NCI-H510A (cell line): ENCODE results near the gene PDE8B.

Source experiments
- DNase-seq: peaks from one replicate; lab custom pipeline; 2025; lab: John Stamatoyannopoulos, UW

Gene PDE8B

GRCh38 chr5:77285251-77285841 lies 74.9 kb downstream of the PDE8B start:
- DNase-seq, result no peak

DNA sequence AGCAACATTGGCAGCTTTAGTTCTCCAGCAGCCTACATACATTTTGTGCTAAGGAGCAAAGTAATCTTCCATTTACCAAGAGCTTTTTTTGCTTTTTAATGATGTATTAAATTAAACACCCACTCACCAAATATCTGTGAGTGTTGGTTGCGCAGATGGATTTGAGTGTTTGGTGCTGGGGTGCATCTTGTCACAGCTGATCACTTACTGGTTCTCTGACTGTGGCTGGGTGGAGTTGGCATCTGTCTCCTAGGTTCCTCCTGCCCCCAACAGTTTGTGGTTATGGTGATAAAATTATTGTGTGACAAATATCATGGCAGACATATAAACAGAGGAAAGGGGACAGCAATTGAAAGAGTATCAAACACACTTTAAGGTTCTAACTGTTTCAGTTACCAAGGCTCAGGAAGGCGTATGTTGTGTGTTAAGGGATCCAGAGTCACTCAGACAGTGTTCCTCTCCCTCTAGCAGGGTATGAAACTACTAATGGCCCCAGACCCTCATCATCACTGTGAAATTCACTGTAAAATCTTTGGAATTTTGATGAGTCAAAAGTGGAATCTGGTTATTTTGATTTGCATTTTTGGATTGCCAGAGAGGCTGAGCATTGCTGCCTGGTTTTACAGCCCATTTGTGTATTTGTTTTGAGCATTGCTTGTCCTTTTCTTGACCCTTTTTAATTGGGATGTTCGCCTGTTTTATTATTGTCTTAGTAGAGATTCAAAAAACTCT lies 81.7 kb downstream of the PDE8B start:
- no peak for DNase-seq

GRCh38 chr5:77294185-77294584 lies 83.7 kb downstream of the PDE8B start:
- no peak for DNase-seq

DNA sequence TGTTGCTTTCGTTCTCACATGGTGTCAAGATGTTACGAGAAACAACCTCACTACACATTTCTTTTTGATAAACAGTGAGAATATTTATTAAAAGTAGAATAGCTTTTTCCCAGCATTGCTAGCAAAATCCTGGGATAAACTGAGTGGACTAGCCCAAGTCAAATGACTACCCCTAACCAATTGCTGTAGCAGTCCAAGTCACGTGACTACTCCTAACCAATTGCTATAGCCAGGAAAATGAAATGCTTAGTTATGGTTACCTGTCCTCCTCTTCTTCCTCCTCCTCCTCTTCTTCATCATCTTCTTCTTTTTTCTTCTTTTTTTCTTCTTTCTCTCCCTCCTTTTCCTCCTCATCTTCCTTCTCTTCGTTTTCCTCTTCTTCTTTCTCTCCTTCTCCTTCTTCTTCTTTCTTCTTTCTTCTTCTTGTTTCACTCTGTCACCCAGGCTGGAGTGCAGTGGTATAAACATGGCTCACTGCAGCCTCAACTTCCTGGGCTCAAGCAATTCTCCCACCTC lies 85.4 kb downstream of the PDE8B start:
- no peak for DNase-seq

GRCh38 chr5:77298146-77298545 lies 87.7 kb downstream of the PDE8B start:
- DNase-seq, result no peak

GRCh38 chr5:77300451-77300850 lies 90.0 kb downstream of the PDE8B start:
- no peak for DNase-seq

- DNase-seq, result no peak
Measured at GRCh38 chr5:77301447-77301883, 91.0 kb downstream of the PDE8B start.

- DNase-seq, result no peak
Measured at GRCh38 chr5:77302247-77302646, 91.8 kb downstream of the PDE8B start.

- DNase-seq, result no peak
Measured at GRCh38 chr5:77302653-77303052, 92.2 kb downstream of the PDE8B start.

- no peak for DNase-seq
Measured at GRCh38 chr5:77304388-77304787, 93.9 kb downstream of the PDE8B start.

DNA sequence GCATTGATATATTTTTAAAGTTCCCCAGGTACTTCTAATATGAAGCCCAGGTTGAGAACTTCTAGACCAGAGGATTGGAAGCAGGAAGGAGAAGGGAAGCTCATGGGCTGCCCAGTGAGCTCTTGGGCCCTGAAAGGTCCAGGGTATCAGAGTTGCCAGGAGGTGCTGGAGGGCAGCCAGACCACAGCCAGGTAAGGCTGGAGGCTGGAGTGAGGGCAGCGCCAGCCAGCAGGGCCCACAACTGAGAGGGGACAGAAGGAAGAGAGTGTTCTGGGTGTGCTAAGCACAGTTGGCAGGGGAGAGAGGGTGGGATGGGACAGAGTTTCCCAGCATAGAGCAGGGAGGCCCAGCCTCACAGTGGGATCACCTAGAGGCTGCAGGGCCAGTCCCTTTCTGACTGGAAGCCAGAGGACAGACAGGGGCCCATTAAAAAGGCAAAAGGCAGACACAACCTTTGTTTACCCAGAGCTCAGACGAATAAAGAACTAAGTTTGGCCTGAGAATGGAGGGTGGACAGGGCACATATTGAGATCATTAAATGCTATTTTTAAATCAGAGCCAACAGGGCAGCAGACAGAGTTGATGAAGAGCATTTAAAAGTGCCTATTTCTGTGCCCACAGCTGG lies 94.9 kb downstream of the PDE8B start:
- DNase-seq, result no peak

GRCh38 chr5:77305956-77306355 lies 95.5 kb downstream of the PDE8B start:
- no peak for DNase-seq

- no peak for DNase-seq
Measured at GRCh38 chr5:77306531-77306930, 96.1 kb downstream of the PDE8B start.

GRCh38 chr5:77308154-77308960 lies 97.9 kb downstream of the PDE8B start:
- no peak for DNase-seq

DNA sequence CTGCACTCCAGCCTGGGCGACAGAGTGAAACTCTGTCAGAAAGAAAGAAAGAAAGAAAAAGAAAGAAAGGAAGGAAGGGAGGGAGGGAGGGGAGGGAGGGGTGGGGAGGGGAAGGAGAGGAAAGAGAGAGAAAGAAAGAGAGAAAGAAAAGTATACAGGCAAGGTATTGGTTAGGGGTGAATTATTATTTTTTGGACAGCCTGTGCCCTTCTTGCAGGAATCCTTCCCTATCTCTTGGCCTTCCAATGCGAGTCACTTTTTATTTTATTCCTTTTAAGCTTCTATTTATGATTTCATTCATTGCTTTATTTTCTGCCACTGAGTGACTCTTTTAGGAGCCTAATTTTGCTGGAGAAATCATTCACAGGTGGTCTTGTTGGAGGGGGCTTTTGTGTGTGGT lies 98.7 kb downstream of the PDE8B start:
- no peak for DNase-seq

GRCh38 chr5:77310494-77311213 lies 100.2 kb downstream of the PDE8B start:
- no peak for DNase-seq

DNA sequence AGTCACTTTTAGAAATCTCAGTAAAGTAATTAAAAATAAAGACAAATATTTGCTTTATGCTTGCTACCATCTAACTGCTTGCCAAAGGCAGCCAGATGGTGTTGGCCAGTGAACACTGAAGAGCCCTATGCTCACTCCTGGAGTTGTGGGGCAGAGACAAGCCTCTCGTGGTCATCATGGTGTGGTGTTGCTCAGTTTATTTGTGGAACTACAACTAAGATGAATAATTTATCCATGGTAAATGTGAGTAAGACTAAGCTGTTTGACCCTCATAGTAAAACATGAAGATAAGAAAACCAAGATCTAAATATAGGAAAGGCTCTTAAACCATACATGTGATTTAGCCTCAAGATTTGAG lies 100.7 kb downstream of the PDE8B start:
- DNase-seq, result no peak

- DNase-seq, result no peak
Measured at GRCh38 chr5:77312413-77312812, 101.9 kb downstream of the PDE8B start.

DNA sequence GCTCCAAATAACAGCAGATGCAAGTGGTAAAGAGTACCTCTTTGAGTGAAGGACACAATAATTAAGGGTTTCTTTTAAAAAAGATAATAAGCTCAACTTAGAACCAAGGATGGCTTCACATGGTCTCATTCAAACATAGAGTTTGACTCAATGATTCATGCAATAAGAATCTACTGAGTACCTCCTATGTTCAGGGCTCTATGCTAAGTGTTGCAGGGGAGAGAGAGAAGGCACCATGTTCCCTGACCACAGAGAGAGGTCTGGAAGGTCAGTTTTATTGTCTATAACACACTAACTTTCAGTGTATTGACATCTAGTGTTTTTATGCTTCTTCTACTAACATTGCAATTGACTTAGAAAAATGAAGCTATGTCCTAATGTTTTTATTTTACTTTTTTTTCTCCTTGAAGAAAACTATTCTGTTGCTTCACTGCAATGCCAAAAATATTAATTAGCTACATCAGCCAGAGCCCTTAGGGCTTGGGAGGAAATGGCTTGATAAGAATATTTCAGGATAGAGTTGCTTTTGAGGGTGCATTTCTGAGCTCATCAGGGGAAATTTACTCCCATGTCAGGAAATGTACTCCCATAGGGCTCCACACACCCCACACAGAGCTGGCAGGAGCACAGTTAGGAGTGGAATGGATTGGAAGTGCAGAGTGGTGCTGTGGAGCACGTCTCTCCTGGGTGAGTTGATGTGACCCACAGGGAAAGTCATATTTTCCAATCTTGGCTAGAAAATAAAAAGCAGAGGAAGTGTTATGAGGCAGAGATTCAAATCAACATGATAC lies 106.6 kb downstream of the PDE8B start:
- no peak for DNase-seq

DNA sequence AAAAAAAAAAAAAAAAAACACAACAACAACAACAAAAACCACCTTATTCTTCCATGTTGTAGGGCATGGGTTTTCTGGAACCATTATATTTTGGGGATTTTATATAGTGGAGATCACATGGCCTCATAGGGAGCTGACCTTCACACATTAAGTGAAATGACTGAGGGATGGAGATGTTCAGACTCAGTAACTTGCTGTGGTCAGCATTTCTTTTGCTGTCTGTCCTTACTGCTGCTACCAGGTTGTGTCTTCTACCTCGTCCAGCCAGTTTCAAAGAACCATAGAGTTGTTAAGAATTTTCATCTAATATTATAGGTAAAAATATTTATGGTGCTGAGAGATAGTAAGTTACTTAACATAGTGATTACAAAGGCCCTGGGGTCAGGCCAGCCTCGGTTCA lies 107.6 kb downstream of the PDE8B start:
- no peak for DNase-seq
